A549 (cell line): ENCODE data around the gene RPP30.

Experiments
- BHLHE40 ChIP-seq: IDR thresholded peaks from 2 replicates; pipeline ENCODE4 v1.6.1; 2012; ENCODE audit warnings: low read depth, low read length, inconsistent platforms
- FOSL2 ChIP-seq, 2 experiments: fragments of 450-650 bp in 1 of 2; fragments of >200 bp in 1 of 2; sonication (Bioruptor Twin) in 1 of 2; formaldehyde crosslinking; IDR thresholded peaks; 2 replicates each; pipeline versions ENCODE4 v1.5.0 to v1.6.1; 2016 to 2020; ENCODE audit warnings: mild to moderate bottlenecking in 1 of 2, moderate library complexity in 1 of 2
- GATA3 ChIP-seq: IDR thresholded peaks from 2 replicates; pipeline ENCODE4 v1.6.1; 2012; ENCODE audit warnings: borderline replicate concordance
- HOXA7 ChIP-seq: fragments of 250-450 bp; sonication (Bioruptor Pico); IDR thresholded peaks from 2 replicates; pipeline ENCODE4 v1.5.0; 2020; ENCODE audit warnings: mild to moderate bottlenecking, moderate library complexity
- MAFK ChIP-seq: fragments of 450-650 bp; IDR thresholded peaks from 2 replicates; pipeline ENCODE4 v1.6.1; 2014; ENCODE audit not compliant: partially characterized antibody
- MYC ChIP-seq: IDR thresholded peaks from 2 replicates; pipeline ENCODE4 v1.6.1; 2012; ENCODE audit warnings: mild to moderate bottlenecking, inconsistent platforms, low read length, improper control_type of control experiment, borderline replicate concordance
- POLR2A ChIP-seq: IDR thresholded peaks from 2 replicates; pipeline ENCODE4 v1.6.1; 2012; ENCODE audit warnings: mild to moderate bottlenecking, low read length
- RFX5 ChIP-seq: fragments of 450-650 bp; IDR thresholded peaks from 2 replicates; pipeline ENCODE4 v1.7.1; 2014; ENCODE audit warnings: antibody characterized with exemption, mild to moderate bottlenecking, moderate library complexity
- TF ChIP-seq, protein P1 (sequence below): fragments of >200 bp; sonication (Bioruptor Twin); formaldehyde crosslinking; IDR thresholded peaks from 3 replicates; pipeline ENCODE4 v1.5.1; 2016
- TF ChIP-seq, protein P2 (sequence below): IDR thresholded peaks from 2 replicates; pipeline ENCODE4 v1.6.1; 2012
- TF ChIP-seq, protein P3 (sequence below): fragments of 450-650 bp; IDR thresholded peaks from 2 replicates; pipeline ENCODE4 v1.6.1; 2014; ENCODE audit warnings: antibody characterized with exemption
- TF ChIP-seq, protein P4 (sequence below): fragments of 200-600 bp; sonication (generic); IDR thresholded peaks from 2 replicates; pipeline ENCODE4 v1.6.1; 2016; ENCODE audit warnings: antibody characterized with exemption, mild to moderate bottlenecking, moderate library complexity

DNA sequence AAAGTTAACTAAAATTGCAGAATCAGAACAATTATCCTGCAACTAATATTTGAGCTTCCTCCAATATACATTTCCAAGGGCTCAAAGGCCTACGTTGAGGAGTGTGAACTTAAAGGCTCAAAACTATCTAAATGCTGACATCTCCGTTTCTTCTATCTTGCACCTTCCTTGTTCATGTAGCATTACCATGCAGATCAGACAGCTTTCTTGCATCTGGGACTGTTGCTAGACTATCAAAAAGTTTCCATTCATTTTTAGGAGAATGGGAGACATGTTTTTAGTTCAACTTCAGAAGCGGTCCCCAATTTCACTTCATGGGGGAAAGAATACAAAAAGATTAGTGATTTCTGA lies 46.2 kb downstream of the RPP30 start:
- no peak for TF ChIP-seq BHLHE40
- TF ChIP-seq, protein P1, sequence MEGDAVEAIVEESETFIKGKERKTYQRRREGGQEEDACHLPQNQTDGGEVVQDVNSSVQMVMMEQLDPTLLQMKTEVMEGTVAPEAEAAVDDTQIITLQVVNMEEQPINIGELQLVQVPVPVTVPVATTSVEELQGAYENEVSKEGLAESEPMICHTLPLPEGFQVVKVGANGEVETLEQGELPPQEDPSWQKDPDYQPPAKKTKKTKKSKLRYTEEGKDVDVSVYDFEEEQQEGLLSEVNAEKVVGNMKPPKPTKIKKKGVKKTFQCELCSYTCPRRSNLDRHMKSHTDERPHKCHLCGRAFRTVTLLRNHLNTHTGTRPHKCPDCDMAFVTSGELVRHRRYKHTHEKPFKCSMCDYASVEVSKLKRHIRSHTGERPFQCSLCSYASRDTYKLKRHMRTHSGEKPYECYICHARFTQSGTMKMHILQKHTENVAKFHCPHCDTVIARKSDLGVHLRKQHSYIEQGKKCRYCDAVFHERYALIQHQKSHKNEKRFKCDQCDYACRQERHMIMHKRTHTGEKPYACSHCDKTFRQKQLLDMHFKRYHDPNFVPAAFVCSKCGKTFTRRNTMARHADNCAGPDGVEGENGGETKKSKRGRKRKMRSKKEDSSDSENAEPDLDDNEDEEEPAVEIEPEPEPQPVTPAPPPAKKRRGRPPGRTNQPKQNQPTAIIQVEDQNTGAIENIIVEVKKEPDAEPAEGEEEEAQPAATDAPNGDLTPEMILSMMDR, result no peak
- TF ChIP-seq, protein P2, sequence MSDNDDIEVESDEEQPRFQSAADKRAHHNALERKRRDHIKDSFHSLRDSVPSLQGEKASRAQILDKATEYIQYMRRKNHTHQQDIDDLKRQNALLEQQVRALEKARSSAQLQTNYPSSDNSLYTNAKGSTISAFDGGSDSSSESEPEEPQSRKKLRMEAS, result no peak
- TF ChIP-seq HOXA7, result no peak
- no peak for TF ChIP-seq POLR2A
- TF ChIP-seq, protein P3, sequence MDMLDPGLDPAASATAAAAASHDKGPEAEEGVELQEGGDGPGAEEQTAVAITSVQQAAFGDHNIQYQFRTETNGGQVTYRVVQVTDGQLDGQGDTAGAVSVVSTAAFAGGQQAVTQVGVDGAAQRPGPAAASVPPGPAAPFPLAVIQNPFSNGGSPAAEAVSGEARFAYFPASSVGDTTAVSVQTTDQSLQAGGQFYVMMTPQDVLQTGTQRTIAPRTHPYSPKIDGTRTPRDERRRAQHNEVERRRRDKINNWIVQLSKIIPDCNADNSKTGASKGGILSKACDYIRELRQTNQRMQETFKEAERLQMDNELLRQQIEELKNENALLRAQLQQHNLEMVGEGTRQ, result no peak
- TF ChIP-seq, protein P4, sequence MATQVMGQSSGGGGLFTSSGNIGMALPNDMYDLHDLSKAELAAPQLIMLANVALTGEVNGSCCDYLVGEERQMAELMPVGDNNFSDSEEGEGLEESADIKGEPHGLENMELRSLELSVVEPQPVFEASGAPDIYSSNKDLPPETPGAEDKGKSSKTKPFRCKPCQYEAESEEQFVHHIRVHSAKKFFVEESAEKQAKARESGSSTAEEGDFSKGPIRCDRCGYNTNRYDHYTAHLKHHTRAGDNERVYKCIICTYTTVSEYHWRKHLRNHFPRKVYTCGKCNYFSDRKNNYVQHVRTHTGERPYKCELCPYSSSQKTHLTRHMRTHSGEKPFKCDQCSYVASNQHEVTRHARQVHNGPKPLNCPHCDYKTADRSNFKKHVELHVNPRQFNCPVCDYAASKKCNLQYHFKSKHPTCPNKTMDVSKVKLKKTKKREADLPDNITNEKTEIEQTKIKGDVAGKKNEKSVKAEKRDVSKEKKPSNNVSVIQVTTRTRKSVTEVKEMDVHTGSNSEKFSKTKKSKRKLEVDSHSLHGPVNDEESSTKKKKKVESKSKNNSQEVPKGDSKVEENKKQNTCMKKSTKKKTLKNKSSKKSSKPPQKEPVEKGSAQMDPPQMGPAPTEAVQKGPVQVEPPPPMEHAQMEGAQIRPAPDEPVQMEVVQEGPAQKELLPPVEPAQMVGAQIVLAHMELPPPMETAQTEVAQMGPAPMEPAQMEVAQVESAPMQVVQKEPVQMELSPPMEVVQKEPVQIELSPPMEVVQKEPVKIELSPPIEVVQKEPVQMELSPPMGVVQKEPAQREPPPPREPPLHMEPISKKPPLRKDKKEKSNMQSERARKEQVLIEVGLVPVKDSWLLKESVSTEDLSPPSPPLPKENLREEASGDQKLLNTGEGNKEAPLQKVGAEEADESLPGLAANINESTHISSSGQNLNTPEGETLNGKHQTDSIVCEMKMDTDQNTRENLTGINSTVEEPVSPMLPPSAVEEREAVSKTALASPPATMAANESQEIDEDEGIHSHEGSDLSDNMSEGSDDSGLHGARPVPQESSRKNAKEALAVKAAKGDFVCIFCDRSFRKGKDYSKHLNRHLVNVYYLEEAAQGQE, result no peak
- TF ChIP-seq GATA3, result no peak
- no peak for TF ChIP-seq RFX5
- peak; percentile 37 for TF ChIP-seq MAFK
- TF ChIP-seq MYC, result no peak
- no peak for TF ChIP-seq FOSL2 (IDR thresholded peaks at IDR 0.05)
- TF ChIP-seq FOSL2 (CRISPR knock-in tag; IDR thresholded peaks at IDR 0.05), result no peak
